ENCODE data around the gene SMG1.
"Not testable (repeated sequence)": the region's sequence is repeated elsewhere in the genome, so short reads cannot be mapped to it uniquely, and the experiment has no call there.

Gene SMG1

DNA sequence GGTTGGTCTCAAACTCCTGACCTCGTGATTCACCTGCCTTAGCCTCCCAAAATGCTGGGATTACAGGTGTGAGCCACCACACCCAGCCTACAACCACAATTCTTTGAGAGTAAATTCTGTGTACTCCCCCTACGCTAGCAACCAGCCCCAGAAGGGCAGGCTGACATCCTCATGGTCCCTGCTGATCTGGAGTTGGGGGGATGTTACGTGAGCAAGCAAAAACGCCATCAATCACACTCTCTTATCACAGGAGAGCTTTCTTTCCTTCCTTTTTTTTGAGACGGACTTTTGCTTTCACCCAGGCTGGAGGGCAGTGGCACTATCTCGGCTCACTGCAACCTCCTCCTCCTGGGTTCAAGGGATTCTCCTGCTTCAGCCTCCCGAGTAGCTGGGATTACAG lies 154.0 kb downstream of the SMG1 start:
- not testable (repeated sequence) for DNase-seq (ENCODE audit: low read depth in 2 of 2, low spot score in 1 of 2)

DNA sequence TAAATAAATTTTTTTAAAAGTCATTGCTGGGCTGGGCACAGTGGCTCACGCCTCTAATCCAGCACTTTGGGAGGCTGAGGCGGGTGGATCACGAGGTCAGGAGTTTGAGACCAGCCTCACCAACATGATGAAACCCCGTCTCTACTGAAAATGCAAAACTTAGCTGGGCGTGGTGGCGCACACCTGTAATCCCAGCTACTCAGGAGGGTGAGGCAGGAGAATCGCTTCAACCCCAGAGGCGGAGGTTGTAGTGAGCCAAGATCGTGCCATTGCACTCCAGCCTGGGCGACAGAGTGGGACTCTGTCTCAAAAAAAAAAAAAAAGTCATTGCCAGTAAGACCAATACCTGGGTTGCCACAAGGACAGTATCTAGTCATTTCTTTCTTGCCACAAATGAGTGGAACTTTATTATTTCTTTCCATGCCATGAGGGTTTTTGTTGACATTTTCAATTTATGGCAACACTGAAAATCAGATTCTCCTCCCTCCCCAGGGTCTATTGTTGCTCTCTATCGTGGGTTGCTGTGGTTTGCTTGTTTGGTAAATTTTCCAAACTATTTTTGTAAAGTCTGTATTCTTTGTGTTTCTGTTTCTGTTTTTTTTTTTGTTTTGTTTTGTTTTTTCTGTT lies 155.8 kb downstream of the SMG1 start:
- not testable (repeated sequence) for DNase-seq (ENCODE audit: low read depth in 2 of 2, low spot score in 1 of 2)

DNA sequence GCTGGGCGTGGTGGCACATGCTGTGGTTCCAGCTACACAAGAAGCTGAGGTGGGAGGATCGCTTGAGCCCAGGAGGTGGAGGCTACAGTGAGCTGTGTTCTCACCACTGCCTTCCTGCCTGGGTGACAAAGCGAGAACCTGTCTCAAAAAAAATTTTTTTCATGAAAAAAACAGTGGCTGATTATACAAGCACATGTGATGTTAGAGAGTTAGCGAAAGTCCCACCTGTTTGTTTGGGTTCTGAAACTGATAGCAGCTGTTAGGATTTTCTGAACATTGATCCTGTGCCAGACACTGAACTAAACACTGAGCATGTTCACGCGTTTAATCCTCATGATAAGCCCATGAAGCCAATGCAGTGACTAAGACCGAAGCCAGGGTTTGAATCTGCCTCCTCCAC lies 159.0 kb downstream of the SMG1 start:
- not testable (repeated sequence) for DNase-seq (ENCODE audit: low read depth in 2 of 2, low spot score in 1 of 2)

DNA sequence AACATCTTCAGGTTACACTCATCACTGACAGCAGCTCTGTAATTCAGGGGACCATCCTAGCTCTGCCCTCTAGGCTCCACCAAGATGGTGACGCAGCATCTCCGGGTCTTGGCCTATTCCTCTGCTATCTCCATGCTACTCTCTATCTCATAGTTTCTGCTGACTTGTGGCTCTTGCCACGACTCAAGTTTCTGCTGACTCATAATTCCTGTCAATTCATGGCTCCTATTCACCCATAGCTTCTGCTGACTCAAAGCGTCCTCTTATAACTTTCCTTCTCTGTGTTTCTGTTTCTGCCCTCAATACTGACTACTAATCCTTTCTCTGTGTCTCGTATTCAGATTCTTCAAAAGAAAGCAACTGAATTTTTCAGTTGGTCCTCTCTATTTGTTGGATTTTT lies 163.5 kb downstream of the SMG1 start:
- DNase-seq (ENCODE audit: low read depth in 2 of 2, low spot score in 1 of 2) = not testable (repeated sequence)

DNA sequence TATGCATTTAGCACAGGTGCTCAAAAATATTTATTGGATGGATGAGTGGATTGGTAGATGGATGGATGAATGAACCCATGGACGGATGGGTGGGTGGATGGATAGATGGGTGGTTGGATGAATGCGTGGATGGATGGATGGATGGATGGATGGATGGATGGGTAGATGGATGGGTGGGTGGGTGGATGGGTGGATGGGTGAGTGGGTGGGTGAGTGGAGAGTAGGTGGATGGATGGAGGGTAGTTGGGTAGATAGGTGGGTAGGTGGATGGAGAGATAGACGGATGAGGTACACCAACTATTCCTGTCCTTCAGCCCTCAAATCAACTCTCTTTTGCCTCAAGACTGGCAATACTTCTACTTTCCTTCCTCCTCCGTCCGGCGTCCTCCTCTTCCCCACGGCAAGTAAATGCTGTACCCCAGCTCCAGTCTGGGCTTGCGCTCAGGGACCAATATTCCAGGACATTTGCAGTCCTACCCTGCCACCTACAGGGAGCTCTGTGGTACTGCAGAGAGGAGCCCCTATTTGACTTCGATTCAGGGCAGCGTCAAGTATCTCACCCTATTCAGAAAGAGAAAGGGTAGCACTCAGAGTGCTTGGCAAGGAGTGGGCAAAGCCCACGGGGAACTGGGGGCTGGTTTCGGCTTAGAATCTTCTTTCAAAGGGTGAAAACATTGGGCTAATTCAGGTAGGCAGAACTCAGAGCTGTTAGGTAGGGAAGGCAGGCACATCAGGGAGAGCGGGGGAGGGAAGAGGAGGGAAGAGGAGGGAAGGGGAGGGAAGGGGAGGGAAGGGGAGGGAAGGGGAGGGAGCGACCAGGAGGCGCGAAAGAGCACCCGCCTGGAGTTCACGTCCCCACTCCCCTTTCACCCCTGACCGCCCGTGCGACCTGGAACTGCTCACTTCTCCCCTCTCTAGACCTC lies 166.3 kb downstream of the SMG1 start:
- peak in 1 of 2 donors; percentile 16 for DNase-seq (ENCODE audit: low read depth in 2 of 2, low spot score in 1 of 2)

DNA sequence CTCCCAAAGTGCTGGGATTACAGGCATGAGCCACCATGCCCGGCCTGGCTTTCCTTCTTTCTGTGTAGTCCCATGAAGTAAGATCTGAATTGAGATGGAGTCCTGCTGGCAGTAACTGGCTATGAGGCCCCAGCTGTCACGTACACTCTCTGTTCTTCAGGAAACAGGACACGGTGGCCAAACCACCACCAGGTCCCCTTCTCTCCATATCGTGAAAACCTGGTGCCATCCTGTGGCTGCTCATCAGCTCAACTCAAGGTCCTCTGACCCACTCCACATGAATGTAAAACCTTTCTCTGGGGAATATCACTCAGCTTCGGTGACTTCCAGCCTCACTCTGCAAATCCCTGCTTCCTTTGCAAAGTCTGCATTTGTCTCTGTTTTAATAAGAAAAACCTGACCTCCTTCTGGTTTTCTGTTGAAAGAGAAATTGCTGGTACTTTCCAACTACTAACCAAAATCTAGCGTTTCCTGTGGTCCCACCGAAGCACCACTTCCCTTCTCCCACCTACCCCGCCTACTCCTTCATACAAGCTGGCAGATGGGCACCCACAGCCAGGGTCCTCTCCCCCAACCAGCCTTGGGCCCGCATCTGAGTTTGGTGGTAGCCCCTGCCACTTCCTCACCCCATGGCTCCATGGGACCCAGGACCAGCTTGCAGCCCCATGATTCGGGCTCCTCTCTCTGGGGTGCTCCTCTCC lies 168.1 kb downstream of the SMG1 start:
- DNase-seq (ENCODE audit: low read depth in 2 of 2, low spot score in 1 of 2) = not testable (repeated sequence)

DNA sequence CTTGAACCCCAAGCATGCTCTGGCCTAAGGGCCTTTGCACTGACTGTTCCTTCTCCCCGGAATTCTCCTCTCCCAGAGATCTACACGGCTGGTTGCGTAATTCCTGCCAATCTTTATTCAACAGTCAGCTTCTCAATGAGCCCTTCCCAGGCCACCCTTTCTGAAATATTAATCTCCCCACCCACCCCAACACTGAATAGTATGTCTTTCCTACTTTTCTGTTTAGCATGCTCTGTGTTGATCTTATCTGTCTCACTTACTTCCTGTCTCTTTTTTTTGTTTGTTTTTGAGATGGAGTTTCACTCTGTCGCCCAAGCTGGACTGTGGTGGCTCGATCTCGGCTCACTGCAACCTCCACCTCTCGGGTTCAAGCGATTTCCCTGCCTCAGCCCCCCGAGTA lies 169.6 kb downstream of the SMG1 start:
- DNase-seq (ENCODE audit: low read depth in 2 of 2, low spot score in 1 of 2) = not testable (repeated sequence)

Data from stimulated activated CD8-positive, alpha-beta memory T cell treated with anti-CD3 and anti-CD28 coated beads, Interleukin-4, amount 100 ng/mL, for 1 hour (primary cell).